ENCODE measurements around the gene SEMA6C.

SEMA6C gene

GRCh38 chr1:151165738-151166504, 19.5 kb upstream of the SEMA6C start, which contains the start of the genes LYSMD1 and SCNM1:
TSS of gene LYSMD1 (minus strand) at chr1:151165902. CDS start at chr1:151165258, 644 bp downstream.
TSS of gene SCNM1 (plus strand) at chr1:151166144. CDS start at chr1:151166153, 9 bp downstream.
- TF ChIP-seq, protein P1, sequence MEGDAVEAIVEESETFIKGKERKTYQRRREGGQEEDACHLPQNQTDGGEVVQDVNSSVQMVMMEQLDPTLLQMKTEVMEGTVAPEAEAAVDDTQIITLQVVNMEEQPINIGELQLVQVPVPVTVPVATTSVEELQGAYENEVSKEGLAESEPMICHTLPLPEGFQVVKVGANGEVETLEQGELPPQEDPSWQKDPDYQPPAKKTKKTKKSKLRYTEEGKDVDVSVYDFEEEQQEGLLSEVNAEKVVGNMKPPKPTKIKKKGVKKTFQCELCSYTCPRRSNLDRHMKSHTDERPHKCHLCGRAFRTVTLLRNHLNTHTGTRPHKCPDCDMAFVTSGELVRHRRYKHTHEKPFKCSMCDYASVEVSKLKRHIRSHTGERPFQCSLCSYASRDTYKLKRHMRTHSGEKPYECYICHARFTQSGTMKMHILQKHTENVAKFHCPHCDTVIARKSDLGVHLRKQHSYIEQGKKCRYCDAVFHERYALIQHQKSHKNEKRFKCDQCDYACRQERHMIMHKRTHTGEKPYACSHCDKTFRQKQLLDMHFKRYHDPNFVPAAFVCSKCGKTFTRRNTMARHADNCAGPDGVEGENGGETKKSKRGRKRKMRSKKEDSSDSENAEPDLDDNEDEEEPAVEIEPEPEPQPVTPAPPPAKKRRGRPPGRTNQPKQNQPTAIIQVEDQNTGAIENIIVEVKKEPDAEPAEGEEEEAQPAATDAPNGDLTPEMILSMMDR (IDR thresholded peaks at IDR 0.05; ENCODE audit: low read depth, low read length) = no peak
- H3K4me3 ChIP-seq (ENCODE audit: low read depth, low read length) = peak within 1 kb of the TSS; percentile 99

- H3K4me3 ChIP-seq (ENCODE audit: low read depth, low read length) = peak overlapping the region; percentile 99
- TF ChIP-seq, protein P1 (IDR thresholded peaks at IDR 0.05; ENCODE audit: low read depth, low read length) = no peak
These were observed 18.9 kb upstream of the SEMA6C start for GRCh38 chr1:151165281-151165737.

- H3K4me3 ChIP-seq (ENCODE audit: low read depth, low read length) = peak overlapping the region; percentile 99
- TF ChIP-seq, protein P1 (IDR thresholded peaks at IDR 0.05; ENCODE audit: low read depth, low read length) = no peak
These were observed 18.4 kb upstream of the SEMA6C start for GRCh38 chr1:151164732-151165280.

DNA sequence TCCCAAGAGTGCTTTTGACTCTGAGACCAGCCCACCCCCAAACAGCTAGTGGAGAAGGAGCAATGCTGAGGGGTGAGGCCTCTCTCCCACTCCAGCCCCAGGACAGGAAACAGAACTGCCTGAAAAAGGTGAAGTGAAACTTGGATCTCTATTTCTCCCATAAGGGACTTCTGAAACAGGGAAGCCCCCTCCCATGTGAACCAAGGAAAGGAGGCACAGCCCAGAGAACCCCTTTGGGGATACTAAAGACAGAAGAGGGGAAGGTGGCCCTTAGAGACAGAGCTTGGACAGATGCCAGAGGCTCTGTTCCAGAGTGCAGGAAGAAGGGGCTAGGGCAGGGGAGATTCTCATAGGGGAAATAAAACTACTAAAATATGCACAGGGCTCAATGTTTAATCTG, 12.9 kb upstream of the SEMA6C start:
- no peak overlapping the region for H3K4me3 ChIP-seq (ENCODE audit: low read depth, low read length)

GRCh38 chr1:151158751-151159251, 12.4 kb upstream of the SEMA6C start:
- TF ChIP-seq, protein P1 (IDR thresholded peaks at IDR 0.05; ENCODE audit: low read depth, low read length) = no peak
- no peak overlapping the region for H3K4me3 ChIP-seq (ENCODE audit: low read depth, low read length)

More for the DNA sequence above, 12.9 kb upstream of the SEMA6C start:
- TF ChIP-seq, protein P1 (IDR thresholded peaks at IDR 0.05; ENCODE audit: low read depth, low read length) = no peak

DNA sequence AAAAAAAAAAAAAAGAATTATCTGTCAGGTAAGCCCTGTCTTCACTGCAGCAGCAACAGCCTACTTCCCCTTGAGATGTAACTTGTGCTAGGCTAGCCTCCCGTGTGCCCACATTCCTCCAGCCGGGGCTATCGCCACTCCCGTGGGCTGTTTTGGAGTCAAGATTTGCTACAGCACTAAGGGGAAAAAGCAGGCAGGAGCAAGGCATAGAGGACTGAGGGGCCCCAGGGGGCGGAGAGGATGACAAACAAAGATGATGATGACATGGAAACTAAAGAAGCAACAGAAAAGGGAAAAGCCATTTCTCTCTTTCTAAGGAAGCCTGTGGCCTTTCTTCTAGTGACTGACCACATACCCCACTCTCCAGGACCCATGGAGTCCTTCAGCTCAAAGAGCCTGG, 11.9 kb upstream of the SEMA6C start:
- TF ChIP-seq, protein P1 (IDR thresholded peaks at IDR 0.05; ENCODE audit: low read depth, low read length) = no peak
- H3K4me3 ChIP-seq (ENCODE audit: low read depth, low read length) = no peak overlapping the region

DNA sequence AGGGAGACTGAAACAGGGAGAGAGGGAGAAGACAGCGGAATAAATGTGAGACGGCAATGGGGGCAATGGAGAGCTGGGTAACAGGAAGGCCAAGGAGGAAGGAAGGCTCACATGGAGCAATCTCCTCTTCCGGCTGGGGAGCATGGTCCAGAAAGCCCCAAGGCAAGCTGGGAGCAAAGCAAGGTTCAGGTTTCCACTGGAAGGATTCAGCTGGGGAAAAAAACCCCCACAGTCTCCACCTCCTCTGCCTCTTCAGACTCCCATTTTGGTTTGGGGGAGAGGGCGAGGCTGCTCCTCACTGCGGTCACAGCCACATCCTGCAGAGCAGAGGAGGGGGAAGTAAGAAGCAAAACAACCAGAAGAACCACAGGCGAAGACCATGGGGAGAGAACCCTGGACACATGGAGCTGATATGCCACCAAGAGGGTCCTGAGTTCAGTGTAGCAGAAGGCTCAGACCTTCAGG, 10.7 kb upstream of the SEMA6C start:
- TF ChIP-seq, protein P1 (IDR thresholded peaks at IDR 0.05; ENCODE audit: low read depth, low read length) = no peak
- no peak overlapping the region for H3K4me3 ChIP-seq (ENCODE audit: low read depth, low read length)
